Activated CD8-positive, alpha-beta T cell treated with anti-CD3 and anti-CD28 coated beads for 36 hours (primary cell): ENCODE data around the gene NF1. TPM values are rescaled to one million over a fixed set of nuclear protein-coding genes. Genes with fewer than 3 reads are reported as not detected.

Experiments used
- ATAC-seq: fragments of 200-7000 bp; cut with Tn5 transposase; one replicate; pipeline ENCODE4 v1.10.0; 2021; ENCODE audit warnings: mild to moderate bottlenecking, moderate library complexity
- CTCF ChIA-PET: fragments of 350-600 bp; sonication (Branson Sonifier 250); formaldehyde crosslinking; loops from one replicate; lab custom pipeline; 2021; ENCODE audit warnings: antibody characterized with exemption; lab: Charles Lee
- POLR2A ChIA-PET: fragments of 350-600 bp; sonication (Branson Sonifier 250); formaldehyde crosslinking; loops from one replicate; lab custom pipeline; 2021; ENCODE audit warnings: antibody characterized with exemption; lab: Charles Lee
- DNase-seq: peaks from one replicate; pipeline ENCODE4 v3.0.0-alpha.2; 2020
- H3K27ac Mint-ChIP-seq: one replicate; pipeline ENCODE4 v1.8.0; 2021; ENCODE audit warnings: mild to moderate bottlenecking, mixed read lengths
- H3K27me3 Mint-ChIP-seq: one replicate; pipeline ENCODE4 v1.8.0; 2021; ENCODE audit warnings: mixed read lengths
- H3K36me3 Mint-ChIP-seq: one replicate; pipeline ENCODE4 v1.8.0; 2021; ENCODE audit warnings: low read depth, mixed read lengths
- H3K4me1 Mint-ChIP-seq: one replicate; pipeline ENCODE4 v1.8.0; 2021; ENCODE audit warnings: low read depth, mixed read lengths
- H3K4me3 Mint-ChIP-seq: one replicate; pipeline ENCODE4 v1.8.0; 2021; ENCODE audit warnings: mild to moderate bottlenecking, moderate library complexity, mixed read lengths
- H3K9me3 Mint-ChIP-seq: one replicate; pipeline ENCODE4 v1.8.0; 2021; ENCODE audit warnings: mixed read lengths
- intact Hi-C: fragments of 100-400 bp; cut with micrococcal nuclease; formaldehyde crosslinking; loops from one replicate; pipeline ENCODE4 v1.10.0; 2022
- total RNA-seq, 2 experiments: library from RNA; stranded (reverse); gene quantifications; one replicate each; pipeline ENCODE4 v1.2.3, GENCODE V29; 2021
- TF ChIP-seq, protein P1 (sequence below): fragments of 200-600 bp; IDR thresholded peaks from one replicate; pipeline ENCODE4 v1.8.0; 2022; ENCODE audit warnings: antibody characterized with exemption, mild to moderate bottlenecking

Gene NF1
- total RNA-seq, 2 experiments from 2014 or later, result 19.4 to 20.1 TPM

DNA sequence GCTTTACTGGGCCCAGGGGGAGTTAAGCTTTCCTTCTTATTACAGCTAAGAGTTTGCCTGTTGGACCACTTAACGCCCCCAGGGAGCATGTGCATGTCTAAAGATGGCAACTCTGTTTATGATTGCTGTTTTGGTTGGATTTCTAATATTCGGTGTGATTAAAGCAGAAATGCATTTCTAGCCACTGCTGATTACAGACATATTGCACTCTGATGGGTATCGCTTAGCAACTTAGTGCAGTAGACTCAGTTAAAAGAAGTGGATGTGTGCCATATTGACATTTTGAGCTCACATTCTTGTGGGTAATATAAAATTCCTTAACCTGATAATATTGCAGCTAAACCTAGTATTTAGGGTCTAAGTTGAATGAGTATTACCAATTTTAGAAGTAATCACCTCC, 4.2 kb downstream of the NF1 start:
- intact Hi-C loops, result no loop called here
- H3K27me3 Mint-ChIP-seq, result no peaks in the 10 kb centered on the region
- ChIA-PET CTCF (interaction anchor here (0.7 kb wide), 2 partner anchors 10 to 25 kb away, joined by 3 read pairs; no protein-coding TSS in a partner anchor), POLR2A (interaction anchor here (1.0 kb wide), 1 partner anchor 9 kb away, joined by 4 read pairs; no protein-coding TSS in a partner anchor)
- DNase-seq (no peak), ATAC-seq (no peak)
- no peaks in the 10 kb centered on the region for H3K36me3 Mint-ChIP-seq
- TF ChIP-seq, protein P1, sequence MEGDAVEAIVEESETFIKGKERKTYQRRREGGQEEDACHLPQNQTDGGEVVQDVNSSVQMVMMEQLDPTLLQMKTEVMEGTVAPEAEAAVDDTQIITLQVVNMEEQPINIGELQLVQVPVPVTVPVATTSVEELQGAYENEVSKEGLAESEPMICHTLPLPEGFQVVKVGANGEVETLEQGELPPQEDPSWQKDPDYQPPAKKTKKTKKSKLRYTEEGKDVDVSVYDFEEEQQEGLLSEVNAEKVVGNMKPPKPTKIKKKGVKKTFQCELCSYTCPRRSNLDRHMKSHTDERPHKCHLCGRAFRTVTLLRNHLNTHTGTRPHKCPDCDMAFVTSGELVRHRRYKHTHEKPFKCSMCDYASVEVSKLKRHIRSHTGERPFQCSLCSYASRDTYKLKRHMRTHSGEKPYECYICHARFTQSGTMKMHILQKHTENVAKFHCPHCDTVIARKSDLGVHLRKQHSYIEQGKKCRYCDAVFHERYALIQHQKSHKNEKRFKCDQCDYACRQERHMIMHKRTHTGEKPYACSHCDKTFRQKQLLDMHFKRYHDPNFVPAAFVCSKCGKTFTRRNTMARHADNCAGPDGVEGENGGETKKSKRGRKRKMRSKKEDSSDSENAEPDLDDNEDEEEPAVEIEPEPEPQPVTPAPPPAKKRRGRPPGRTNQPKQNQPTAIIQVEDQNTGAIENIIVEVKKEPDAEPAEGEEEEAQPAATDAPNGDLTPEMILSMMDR, result no peak
- H3K27ac Mint-ChIP-seq, result no peak overlapping the region
- no peaks in the 10 kb centered on the region for H3K9me3 Mint-ChIP-seq
- H3K4me3 Mint-ChIP-seq, result no peak overlapping the region
- peaks cover 11% of the 10 kb centered on the region for H3K4me1 Mint-ChIP-seq

DNA sequence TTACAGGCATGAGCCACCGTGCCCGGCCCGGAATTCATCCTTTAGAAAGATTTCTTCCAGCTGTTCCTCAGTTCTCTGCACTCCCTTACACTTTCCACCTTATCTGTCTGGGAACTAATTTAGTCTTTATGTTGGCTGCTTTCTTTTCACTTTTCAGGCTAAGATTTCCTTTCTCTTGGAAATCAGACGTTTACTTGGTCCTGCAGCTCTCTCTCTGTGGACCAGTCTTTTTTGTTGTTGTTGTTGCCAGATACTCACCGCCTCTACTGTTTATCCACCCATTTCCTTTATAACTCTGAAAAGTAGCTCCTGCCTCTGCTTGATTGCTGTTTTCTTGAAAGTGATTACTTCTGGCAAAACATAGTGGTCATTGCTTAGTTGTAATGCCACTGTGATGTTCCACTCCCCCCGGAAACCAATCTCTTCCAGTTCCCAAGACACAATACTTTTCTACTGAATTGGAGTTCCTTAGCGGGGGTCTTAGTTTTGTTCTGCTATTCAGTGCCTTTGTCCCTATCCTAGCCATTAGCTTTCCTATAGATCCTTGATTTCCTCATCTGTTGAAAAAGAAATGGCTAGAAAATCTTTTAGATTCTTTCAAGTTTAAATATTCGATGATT, 6.2 kb downstream of the NF1 start:
- intact Hi-C loops, result no loop called here
- CTCF ChIA-PET, result no interaction called here
- no peaks in the 10 kb centered on the region for H3K9me3 Mint-ChIP-seq

DNA sequence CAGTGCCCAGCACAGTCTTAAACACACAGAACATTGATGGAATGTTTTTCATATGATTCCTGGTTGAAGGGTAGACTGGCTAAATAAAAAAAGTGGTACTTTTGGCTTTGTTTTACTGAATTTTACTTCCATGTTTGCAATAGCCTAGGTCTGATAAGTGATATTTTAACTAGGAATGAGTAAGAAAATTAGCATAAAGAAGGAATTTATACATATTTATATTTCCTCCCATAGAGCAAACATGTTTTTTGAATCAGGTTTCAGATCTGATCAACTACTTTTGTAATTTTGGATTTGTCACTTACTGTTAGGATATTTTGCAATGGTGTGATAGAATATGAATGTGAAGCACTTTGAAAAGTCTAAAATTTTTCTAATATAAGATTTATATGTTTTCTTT, 7.2 kb downstream of the NF1 start:
- Mint-ChIP-seq H3K9me3 (no peaks in the 10 kb centered on the region), H3K27ac (no peak overlapping the region), H3K27me3 (no peaks in the 10 kb centered on the region), H3K4me1 (no peaks in the 10 kb centered on the region), H3K36me3 (no peaks in the 10 kb centered on the region), H3K4me3 (no peak overlapping the region)
- ChIA-PET POLR2A (interaction anchor here (0.6 kb wide), 1 partner anchor 245 kb away, joined by 3 read pairs; no protein-coding TSS in a partner anchor), CTCF (interaction anchor here (1.0 kb wide), 1 partner anchor 22 kb away, joined by 3 read pairs; no protein-coding TSS in a partner anchor)
- DNase-seq (no peak), ATAC-seq (no peak)
- intact Hi-C loops, result no loop called here
- TF ChIP-seq, protein P1, result no peak

More for the DNA sequence above, 6.2 kb downstream of the NF1 start:
- TF ChIP-seq, protein P1, result no peak
- Mint-ChIP-seq H3K27me3 (no peaks in the 10 kb centered on the region), H3K4me1 (peaks cover 7% of the 10 kb centered on the region), H3K36me3 (no peaks in the 10 kb centered on the region), H3K4me3 (no peak overlapping the region), H3K27ac (no peak overlapping the region)
- POLR2A ChIA-PET, result no interaction called here
- DNase-seq (no peak), ATAC-seq (no peak)

DNA sequence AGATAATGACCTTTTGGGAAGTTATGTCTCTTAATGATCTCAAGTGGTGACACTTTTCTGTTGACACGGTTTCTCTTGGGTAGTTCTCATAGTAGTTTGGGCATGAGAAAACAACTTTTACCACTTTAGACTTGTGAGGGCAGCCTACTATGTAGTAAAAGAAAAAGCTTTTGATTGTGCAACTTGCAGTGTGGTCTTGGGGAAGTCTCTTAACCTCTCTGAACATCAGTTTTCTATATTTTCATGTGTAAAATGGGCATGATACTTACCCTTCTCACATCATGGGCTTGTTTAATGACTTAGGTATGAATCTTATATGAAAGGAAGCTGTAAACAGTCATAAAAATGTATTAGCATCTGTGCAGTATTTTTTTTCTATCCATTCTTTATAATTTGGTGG, 11.2 kb downstream of the NF1 start:
- no peak for ATAC-seq
- Mint-ChIP-seq H3K4me1 (peaks cover 3% of the 10 kb centered on the region), H3K36me3 (no peaks in the 10 kb centered on the region), H3K27ac (no peak overlapping the region), H3K27me3 (no peaks in the 10 kb centered on the region), H3K4me3 (no peak overlapping the region), H3K9me3 (no peaks in the 10 kb centered on the region)
- ChIA-PET CTCF (no interaction called here), POLR2A (interaction anchor here (0.8 kb wide), 1 partner anchor 10 kb away, joined by 3 read pairs; no protein-coding TSS in a partner anchor)
- intact Hi-C loops, result no loop called here
- TF ChIP-seq, protein P1, result no peak
- no peak for DNase-seq

DNA sequence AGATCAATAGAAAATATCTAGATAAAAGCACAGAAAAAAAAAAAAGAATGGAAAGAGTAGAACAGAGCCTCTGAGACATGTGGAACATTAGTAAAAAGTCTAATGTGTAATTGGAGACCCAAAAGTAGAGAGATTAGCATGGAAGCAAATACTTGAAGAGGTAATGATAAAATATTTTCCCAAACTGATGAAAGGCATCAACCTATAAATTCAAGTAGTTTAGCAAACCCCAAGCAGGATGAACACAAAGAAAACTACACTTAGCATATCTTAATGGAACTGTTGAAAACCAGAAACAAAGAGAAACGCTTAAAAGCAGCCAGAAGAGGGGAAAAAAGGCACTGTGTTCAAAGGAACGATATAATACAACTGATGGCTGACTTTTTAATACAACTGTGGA, 16.4 kb downstream of the NF1 start:
- TF ChIP-seq, protein P1, result no peak
- Mint-ChIP-seq H3K27me3 (no peaks in the 10 kb centered on the region), H3K4me3 (no peak overlapping the region), H3K9me3 (no peaks in the 10 kb centered on the region), H3K36me3 (peaks cover 1% of the 10 kb centered on the region), H3K4me1 (peaks cover 19% of the 10 kb centered on the region), H3K27ac (no peak overlapping the region)
- ChIA-PET POLR2A (no interaction called here), CTCF (no interaction called here)
- ATAC-seq (no peak), DNase-seq (no peak)
- intact Hi-C loops, result no loop called here
